Tongue (tissue), 2 donors: ENCODE results near the gene ZBTB7C. TPM values are rescaled to one million over a fixed set of nuclear protein-coding genes. Genes with fewer than 3 reads are reported as not detected.
A peak's percentile ranks its signal among the peaks of the same experiment; 100 is the strongest.

Experiments
- DNase-seq: peaks from one replicate; pipeline ENCODE4 v3.0.0-alpha.2; 2015
- total RNA-seq: library from RNA; depleted of rRNA; stranded (reverse); fragments of >200 nt; gene quantifications from one replicate; pipeline ENCODE4 v1.2.3, GENCODE V29; 2014

The ZBTB7C gene
- total RNA-seq, 1 donor from 2014 or later, result 17.8 TPM

DNA sequence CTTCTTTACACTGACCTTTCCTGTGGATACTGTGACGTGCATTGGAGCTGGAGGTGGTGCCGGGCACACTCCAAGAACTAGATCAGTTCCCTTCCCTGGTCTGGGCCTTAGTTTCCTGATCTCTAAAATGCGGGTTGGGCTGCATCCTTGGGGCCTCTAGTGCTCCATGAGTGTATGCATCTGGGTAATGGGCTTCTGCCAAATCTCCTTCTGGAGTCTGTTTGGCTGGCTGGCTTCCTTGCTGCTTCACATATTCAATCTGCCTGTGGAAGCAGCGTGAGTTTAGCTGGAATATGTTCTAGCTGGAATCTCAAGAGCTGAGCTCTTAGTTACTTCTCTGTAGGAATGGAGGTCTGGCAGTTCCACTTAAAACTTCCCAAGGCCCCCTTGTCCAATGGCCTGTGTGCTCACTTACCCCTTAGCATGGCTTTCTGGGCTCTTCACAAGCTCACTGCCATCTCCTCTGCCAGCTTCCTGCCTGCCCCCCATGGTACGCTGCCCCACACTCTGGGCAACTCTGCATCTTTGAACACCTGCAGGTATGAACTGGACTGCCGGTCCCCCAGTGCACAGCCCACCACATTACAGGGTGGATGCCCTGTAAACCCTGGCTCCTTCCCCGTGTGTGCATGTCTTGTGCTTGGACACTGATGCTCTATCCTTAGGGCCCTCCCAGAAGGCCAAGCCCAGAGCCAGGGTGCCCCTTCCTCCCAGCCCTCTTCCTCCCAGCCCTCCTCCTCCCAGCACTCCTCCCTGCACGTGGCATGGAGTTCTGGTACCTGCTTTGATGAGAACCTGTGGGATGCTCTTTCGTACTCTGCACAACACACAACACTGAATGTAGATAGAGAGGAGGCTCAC is 375.2 kb downstream of the ZBTB7C start:
- no peak for DNase-seq

DNA sequence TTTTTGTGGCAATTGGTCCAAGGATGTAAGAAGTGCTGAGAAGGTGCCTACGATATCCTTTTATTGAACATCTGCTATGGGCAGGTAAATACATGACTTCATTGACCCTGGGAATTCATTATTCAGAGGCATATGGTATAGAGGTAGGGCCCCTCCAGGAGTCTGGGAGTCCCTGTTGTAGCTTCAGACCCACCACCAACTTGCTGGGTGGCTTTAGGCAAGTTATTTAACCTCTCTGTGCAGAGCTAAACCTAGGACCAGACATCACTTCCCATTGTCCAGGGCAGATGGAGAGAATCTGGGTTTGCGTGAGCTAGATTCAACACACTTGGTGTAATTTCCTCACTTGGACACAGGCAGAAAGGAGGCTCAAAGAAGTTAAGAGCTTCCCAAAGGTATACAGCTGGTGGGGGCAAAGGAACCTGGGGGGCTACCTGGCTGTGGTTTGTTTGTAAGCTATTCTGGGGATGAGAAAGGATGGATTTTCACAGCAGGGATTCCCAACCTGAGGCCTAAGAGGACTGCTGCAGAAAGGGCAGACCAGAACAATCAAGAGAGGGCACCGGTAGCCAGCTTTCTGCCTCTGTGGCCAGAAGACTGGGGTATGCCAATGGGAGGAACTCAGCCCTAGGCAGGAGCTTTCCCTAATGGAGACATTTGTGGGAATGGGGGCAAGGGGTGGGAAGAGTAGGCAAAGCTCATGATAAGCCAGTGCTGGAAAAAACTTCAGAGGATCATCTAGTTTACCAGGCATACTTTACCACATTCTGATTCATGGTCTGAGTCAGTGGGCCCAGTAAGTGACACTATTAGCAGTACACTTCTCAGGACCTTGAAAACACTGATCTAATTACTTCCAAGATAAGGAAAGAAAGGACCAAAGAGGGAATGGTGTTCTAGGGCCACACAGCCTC is 376.1 kb downstream of the ZBTB7C start:
- DNase-seq, result no peak

DNA sequence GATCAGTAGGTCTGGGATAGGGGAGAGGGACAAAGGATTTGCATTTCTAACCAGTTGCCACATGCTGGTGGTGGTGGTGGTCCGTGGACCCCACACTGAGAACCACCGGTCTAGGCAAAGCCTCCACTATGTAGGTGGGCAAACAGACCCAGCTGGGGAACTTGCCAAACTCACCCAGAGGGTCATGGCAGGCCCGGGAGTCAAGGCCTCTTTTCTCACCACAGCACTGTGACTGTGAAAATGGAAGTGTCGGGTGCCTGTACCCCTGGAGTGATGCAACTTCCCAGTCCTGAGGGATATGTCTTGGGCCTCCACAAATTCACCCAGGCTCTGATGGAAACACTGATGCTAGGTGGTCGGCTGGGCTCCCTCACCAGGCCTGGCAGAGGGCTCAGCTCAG is 377.5 kb downstream of the ZBTB7C start:
- no peak for DNase-seq

DNA sequence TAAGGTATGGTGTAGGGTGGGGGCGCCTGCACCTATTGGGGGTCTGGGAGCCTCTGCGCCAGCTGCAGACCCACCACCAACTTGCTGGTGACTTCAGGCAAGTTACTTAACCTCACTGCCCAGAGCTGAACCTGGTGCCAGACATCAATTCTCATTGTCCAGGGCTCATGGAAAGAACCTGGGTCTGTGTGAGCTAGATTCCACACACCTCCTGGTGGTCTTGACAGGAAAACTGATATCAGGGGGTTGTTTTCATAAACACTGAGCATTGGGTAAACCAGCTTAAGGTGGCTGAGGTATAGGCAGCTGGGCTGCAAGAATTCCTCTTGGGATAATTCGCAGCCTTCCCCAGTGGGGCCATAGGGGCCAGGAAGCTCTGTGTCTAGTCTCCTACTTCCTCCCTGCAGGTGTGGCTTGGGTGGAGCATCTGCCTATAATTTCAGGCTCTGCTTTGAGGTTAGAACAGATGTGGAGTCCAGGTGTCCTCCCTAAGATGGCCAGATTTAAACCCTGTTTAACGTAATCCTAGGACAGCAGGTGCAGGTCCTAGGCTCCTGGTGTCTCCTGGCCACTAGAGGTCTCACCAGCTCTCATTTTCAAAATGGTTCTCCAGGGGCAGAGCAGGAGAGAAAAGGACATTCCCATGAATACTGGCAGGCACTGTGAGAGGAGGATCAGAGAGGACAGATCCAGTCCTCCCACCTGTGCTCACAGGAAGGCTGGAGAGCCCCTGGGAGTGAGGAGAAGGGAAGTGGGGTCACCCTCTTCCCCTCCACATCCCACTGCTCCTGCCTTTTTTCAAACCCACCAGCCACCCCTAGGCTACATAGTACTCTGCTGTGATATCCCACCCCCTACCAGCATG is 378.3 kb downstream of the ZBTB7C start:
- DNase-seq, result peak; percentile 88

DNA sequence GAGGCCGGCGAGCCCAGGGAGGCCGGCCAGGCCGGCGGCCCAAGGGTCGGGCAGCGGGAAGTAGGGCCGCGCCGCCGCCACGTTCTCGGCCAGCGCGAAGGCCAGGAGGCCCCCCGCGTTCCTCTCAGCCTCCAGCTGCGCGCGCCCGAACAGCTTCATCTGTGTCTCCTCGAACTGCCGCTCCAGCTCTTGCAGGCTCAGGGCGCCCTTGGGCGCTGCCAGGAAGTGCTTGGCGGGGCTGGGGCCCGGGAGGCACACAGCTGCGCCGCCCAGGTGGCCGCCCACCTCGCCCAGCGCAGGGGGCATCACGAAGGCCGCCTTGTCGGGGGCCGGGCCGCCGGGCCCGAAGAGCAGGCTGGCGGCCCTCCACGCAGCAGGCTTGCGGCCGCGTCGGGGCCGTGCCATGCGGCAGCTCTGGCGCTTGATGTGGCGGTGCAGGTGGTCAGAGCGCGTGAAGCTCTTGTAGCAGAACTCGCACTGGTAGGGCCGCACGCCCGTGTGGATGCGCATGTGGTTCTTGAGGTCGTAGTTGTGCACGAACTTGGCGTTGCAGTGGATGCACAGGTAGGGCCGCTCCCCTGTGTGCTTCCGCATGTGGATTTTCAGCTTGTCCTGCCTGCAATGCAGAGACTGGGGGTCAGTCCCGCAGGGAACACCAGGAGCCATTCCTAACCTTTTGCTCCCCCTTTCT is 379.7 kb downstream of the ZBTB7C start:
- no peak for DNase-seq

DNA sequence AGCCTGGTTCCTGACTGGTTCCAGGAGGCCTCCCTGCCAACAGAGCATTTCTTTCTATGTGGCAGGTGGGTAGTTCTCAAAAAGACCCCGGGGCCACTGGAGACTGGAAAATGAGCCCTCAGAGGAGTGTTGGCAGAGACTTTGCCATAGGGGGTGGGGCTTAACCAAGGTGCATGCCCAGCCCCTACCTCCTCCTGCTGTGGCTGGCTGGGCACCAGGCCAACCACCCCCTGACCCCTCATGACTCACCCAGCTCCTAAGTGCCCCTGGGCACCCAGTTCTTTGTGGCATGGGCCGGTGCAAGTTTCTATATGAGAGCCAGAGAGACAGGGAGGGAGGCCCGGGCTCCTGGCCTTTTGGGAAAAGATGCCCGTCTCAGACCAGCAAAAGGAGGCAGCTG is 380.5 kb downstream of the ZBTB7C start:
- no peak for DNase-seq

DNA sequence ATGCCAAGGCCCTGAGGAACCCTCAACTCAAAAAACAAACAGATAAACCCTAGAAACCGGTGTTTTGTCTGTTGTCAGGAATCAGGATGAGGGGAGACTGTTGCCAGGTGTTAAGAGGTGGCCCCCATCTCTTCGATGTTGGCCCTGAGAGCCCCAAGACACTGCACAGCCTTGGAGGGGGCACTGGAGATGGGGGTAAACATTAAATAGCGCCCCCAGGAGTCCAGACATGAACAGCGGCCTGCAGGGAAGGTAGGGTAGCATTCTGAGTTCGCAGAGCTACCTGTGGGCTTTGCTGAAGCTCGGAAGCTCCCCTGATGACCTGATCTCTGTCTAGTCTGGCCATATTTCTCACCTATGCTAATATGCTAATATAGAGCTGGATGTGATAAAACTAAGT is 381.1 kb downstream of the ZBTB7C start:
- DNase-seq, result no peak

DNA sequence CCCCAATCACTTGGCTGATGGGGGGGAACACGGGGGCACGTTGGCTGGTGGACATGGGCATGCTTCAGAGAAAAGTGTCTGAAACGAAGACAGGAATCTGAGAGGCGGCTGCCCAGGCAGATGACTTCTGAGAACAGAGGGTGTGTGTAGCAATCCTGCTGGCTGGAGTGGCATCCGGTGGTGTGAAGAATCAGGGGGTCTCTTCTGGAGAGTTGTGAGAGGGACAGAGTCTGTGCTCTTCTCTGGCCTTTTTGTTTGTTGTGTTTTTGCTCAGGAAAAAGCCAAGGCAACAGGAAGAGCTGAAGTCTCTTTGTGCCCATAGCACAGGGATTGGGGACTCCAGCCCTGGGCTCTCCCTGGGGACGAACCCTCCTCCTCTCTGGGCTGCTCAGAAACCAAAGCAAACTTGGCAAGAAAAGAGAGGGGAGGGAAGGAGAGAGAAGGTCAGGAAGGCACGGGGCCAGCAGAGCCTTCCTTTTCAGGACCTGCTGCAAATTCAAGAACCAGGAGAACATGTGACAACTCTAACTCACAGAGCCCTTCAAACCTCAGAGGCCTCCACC is 381.7 kb downstream of the ZBTB7C start:
- no peak for DNase-seq

DNA sequence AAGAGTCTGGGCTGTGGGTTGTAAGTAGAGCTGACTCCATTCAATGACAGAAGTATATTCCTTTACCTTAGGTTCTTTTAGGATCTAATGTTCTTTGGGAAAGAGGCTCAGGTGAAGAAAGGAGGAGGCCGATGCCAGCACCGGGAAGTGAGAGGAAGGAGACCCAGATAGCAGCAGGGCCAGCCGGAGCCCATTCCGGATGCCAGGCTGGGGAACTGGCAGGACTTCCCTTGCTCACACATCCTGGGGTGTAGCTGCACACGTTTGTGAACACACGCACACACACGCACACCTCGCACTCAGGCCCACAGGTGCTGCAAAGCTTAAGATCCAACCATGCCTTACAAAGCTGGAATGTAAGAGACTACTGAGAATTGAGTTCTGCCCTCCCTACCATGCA is 383.0 kb downstream of the ZBTB7C start:
- DNase-seq, result no peak

DNA sequence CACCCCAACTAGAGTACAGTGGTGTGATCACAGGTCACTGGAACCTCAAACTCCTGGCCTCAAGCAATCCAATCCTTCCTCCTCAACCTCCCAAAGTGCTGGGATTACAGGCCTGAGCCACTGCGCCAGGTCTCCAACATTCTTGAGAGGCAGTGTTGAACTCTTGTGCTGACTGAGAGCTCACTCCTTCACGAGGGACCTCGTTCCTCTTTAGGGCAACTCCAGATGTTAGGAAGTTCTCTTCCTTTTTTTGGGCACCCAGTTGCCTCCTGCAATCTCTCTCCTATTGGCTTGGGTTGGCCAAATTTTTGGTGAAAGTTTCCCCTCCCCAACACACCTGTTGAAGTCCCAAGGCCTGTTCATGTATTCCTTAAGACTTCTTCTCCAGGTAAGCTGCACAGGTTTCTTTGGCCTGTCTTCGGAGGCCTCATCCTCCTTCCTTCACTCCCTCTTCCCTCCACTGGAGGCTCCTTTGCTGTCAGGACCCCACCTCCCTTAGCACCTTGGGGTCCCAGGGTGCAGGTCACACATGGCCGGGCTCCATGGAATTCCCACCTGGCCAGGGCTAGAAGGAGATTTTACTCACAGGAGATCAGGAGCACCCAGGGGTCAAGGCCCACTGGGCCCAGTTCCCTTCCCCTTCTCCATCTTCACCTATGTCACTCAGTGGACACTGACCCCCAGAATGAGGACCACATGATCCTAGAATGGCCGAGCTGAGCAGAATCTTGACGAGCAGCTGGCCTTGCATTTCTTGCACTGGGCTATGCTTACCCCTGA is 384.1 kb downstream of the ZBTB7C start:
- no peak for DNase-seq

DNA sequence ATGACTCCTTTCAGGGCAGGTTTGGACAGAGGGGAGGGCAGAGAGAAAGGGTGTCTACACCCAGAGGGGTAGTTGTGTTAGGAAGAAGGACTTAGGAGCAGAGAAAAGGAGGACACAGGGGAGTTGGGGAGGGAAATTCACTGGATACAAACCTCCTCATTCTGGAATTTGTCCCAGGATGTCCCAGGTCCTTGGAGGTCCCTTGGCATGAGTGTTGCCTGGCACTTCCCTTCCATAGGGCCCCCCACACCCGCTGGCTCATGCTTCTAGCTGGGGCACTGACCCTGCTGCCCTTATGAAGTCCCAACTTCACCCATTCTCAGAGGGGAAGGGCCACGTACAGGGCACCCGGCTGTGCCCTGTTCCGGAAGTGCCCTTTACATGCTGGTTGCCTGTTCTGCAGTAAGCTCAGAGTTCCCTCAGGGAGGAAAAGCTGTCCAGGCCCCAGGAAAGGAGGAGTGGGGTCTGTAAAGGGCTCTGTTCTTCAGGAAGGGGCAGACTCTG is 385.1 kb downstream of the ZBTB7C start:
- DNase-seq, result no peak

DNA sequence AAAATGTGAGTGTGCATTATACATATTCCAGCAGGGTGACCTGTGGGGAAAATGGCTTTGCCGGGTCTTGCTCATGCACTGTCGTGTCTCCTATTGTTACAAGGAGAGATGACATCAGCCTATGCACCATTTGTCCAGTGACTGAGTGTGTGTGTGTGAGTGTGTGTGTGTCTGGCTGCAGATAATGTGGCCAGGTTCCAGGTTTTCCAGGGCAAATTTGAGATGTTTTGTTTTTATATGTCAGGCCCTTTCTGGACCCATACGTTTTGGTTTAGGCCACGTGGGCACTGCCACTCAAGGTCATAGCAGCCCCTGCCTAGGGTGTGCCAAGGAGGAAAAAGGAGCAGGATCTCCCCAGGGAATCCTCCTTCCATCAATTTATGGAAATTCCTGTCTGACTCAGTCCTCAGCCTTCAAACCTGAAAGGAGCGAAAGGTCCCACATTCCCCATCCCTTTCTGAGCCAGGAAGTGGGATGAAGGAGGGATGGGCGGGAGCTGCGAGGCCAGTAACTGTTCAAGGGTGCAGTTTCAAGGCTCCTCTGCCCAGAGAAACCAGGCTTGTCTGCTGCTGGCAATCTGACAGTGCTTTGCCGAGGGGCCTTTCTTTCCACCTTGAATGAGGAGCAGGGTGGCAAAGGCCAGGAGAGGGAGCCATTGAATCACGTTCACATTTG is 385.7 kb downstream of the ZBTB7C start:
- peak; percentile 84 for DNase-seq

DNA sequence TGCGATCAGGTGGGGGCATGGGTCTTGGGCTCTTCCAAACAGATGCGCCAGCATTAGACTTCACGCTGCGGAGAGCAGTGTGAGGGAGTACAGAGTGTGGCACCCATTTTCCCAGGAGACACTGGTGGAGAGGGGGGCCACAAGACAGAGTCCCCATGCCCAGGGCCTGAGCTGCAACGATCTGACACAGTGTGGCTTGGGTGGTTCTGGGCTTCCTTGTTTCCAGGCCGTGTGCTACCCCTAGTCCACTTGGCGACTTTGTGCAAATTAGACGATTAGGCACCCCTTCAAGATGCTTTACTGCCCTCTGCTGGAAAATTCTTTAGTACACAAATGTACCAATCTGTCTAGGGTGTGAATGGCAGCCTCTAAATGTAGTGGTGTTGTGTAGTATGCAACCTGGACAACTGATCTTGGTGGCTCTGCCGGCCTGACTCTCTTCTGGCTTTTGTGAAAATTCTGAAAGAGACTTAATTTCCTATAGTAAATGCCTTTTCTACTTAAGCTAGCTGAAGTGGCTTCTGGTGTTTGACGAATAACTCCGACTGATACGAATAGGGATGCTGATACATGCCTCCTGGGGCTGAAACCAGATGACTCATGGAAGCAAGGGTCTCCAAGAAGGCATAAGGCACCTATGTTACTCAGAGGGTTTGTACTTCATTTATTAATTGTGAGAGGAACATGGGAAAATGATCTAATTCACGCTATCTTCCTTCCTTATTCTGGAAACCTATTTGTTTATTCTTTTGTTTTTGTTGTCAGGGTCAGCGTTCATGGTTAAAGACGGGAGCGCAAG is 386.5 kb downstream of the ZBTB7C start:
- DNase-seq, result peak; percentile 72

DNA sequence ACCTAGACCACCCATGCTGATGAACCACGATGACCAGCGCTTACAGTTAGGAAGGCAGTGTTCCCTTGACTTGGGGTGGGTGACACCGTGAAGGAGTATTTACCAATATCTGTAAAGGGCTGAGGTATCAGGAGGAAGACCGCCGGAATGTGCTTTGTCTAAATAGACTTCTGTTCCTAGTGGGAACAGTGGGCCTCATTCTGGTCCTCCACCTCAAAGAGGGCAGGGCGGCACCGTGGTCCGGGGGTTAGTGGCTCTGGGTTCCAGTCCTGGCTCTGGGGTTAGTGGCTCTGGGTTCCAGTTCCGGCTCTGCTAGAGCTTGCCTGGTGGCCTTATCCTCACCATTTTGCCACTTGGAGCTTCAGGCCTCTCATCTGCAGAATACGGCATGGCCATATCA is 387.2 kb downstream of the ZBTB7C start:
- no peak for DNase-seq

DNA sequence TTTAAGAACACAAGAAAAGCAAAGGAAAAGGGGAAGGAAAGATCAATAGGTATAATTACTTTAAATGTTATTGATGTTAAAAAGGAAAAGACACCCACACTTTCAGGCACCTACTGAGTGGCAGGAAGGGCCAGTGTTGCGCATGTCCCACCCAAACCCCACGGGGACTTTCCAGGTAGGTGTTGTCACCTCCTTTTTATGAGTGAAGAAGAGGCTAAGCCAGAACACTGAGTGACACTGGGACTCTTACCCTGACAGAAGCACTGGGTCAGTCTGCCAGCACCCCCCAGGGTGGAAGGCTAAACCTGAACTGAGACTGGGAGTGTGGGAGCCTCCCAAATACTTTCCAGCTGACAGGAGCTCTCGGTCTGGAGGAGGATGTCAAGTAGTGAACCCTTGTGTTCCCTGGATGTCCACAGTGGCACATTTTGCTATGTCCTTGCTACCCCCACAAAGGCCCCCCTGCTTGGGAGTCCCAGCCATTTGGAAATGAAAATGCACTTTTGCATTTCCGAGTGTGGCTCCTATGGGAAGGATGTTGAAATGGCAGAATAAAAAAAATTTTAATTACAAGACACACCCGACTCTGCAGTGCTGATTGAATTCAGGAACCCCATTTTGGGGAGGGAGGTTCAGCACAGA is 387.8 kb downstream of the ZBTB7C start:
- no peak for DNase-seq

DNA sequence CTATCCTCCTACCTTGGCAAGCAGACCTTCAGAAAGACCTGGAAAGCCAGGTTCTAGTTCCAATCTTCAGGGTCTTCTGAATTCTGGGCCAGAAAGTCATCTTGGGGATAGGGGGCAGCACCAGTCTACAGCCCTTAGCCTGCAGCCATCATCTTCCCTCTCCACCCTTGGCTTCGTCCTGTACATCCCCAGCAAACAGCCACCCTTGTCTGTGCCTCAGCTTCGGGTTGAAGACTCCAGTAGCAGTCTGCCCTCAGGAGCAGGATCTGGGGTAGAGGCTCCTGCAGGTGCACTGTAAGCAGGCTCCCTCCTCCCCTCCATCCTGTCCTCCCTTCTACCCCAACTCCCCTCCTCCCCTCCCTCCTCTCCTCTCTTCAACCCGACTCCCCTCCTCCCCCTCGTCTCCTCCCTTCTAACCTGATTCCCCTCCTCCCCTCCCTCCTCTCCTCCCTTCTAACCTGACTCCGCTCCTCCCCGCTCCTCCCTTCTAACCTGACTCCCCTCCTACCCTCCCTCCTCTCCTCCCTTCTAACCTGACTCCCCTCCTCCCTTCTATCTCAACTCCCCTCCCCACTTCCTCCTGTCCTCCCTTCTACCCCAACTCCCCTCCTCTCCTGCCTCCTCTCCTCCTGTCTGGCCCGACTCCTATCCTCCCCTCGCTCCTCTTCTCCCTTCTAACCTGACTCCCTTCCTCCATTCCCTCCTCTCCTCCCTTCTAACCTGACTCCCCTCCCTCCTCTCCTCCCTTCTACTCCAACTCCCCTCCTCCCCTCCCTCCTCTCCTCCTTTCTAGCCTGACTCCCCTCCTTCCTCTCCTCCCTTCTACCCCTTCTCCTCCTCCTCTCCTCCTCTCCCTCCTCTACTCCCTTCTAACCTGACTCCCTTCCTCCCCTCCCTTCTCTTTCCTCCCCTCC is 388.6 kb downstream of the ZBTB7C start:
- DNase-seq, result no peak
